Hypothalamus (tissue), 51 donors: ENCODE measurements around the gene DPP6.
A peak's percentile ranks its signal among the peaks of the same experiment; 100 is the strongest.
"Not testable (repeated sequence)": the region's sequence is repeated elsewhere in the genome, so short reads cannot be mapped to it uniquely, and the experiment has no call there.

Experiments
- DNase-seq, 51 donors: peaks; one replicate each; lab custom pipeline; 2025; lab: John Stamatoyannopoulos, UW

The DPP6 gene

GRCh38 chr7:154145922-154146706 is 93.9 kb downstream of the DPP6 start:
- not testable (repeated sequence) for DNase-seq

- not testable (repeated sequence) for DNase-seq
Observed at GRCh38 chr7:154146707-154147038, 94.5 kb downstream of the DPP6 start.

GRCh38 chr7:154148791-154149516 is 96.8 kb downstream of the DPP6 start:
- DNase-seq = not testable (repeated sequence)

GRCh38 chr7:154150656-154151055 is 98.5 kb downstream of the DPP6 start:
- DNase-seq = not testable (repeated sequence)

GRCh38 chr7:154151306-154151705 is 99.1 kb downstream of the DPP6 start:
- not testable (repeated sequence) for DNase-seq

- DNase-seq = peak in 6 of 51 donors; percentile 2 to 16 (median 6)
Observed at GRCh38 chr7:154155928-154156327, 103.7 kb downstream of the DPP6 start.

GRCh38 chr7:154162921-154163320 is 110.7 kb downstream of the DPP6 start:
- DNase-seq = not testable (repeated sequence)

GRCh38 chr7:154163642-154164041 is 111.4 kb downstream of the DPP6 start:
- DNase-seq = not testable (repeated sequence)

- DNase-seq = no peak
Observed at GRCh38 chr7:154167051-154167450, 114.9 kb downstream of the DPP6 start.

- no peak for DNase-seq
Observed at GRCh38 chr7:154167807-154168206, 115.6 kb downstream of the DPP6 start.

GRCh38 chr7:154171422-154171821 is 119.2 kb downstream of the DPP6 start:
- DNase-seq = no peak

- no peak for DNase-seq
Observed at GRCh38 chr7:154172236-154172635, 120.0 kb downstream of the DPP6 start.

GRCh38 chr7:154177584-154177983 is 125.4 kb downstream of the DPP6 start:
- no peak for DNase-seq

GRCh38 chr7:154178895-154179294 is 126.7 kb downstream of the DPP6 start:
- DNase-seq = no peak

- DNase-seq = no peak
Observed at GRCh38 chr7:154183482-154183881, 131.3 kb downstream of the DPP6 start.

- no peak for DNase-seq
Observed at GRCh38 chr7:154183946-154184345, 131.7 kb downstream of the DPP6 start.

- no peak for DNase-seq
Observed at GRCh38 chr7:154186811-154187210, 134.6 kb downstream of the DPP6 start.

- DNase-seq = no peak
Observed at GRCh38 chr7:154188330-154188729, 136.1 kb downstream of the DPP6 start.

- DNase-seq = peak in 4 of 51 donors; percentile 8 to 18 (median 9)
Observed at GRCh38 chr7:154195266-154195665, 143.1 kb downstream of the DPP6 start.

GRCh38 chr7:154198481-154198880 is 146.3 kb downstream of the DPP6 start:
- DNase-seq = no peak

GRCh38 chr7:154200241-154200640 is 148.0 kb downstream of the DPP6 start:
- DNase-seq = no peak

GRCh38 chr7:154202002-154202401 is 149.8 kb downstream of the DPP6 start:
- no peak for DNase-seq
